HCT116 (cell line): ENCODE results near the gene RAI14. TPM values are rescaled to one million over a fixed set of nuclear protein-coding genes. Genes with fewer than 3 reads are reported as not detected.

Source experiments
- ATAC-seq: fragments of 200-7000 bp; cut with Tn5 transposase; 2 replicates; pipeline ENCODE4 v1.9.1; 2020; ENCODE audit warnings: mild to moderate bottlenecking, moderate library complexity
- BruUV-seq: library from RNA; stranded (reverse); fragments of 400-500 nt; replicated peaks from 2 replicates; lab custom pipeline; 2021; lab: Mats Ljungman, UMichigan
- CTCF ChIA-PET: fragments of 300-600 bp; sonication (Branson Sonifier 250); formaldehyde crosslinking; loops from one replicate; lab custom pipeline; 2021; ENCODE audit warnings: antibody characterized with exemption; lab: Charles Lee
- POLR2A ChIA-PET: fragments of 300-600, 350-600 bp; sonication (Branson Sonifier 250); formaldehyde crosslinking; loops from one replicate; lab custom pipeline; 2021; ENCODE audit warnings: antibody characterized with exemption; lab: Charles Lee
- RAD21 ChIA-PET, 2 experiments: fragments of 300-600 bp; sonication (Branson Sonifier 250); formaldehyde crosslinking; loops; one replicate each; lab custom pipeline; 2023; ENCODE audit warnings: low total read pairs in 2 of 2; ENCODE audit not compliant: uncharacterized antibody in 2 of 2, unreplicated experiment in 2 of 2, low non-redundant PET in 1 of 2; lab: Charles Lee
- DNase-seq: peaks from one replicate; pipeline ENCODE4 v3.0.0-alpha.2; 2010; ENCODE audit warnings: low read depth, low spot score
- H2AFZ ChIP-seq: fragments of 200-600 bp; shearing (Covaris generic), sonication (generic); 2 replicates; pipeline ENCODE4 v1.6.1; 2017; ENCODE audit warnings: low read depth, mixed run types, mixed read lengths, antibody characterized with exemption, low read length; ENCODE audit not compliant: poor library complexity, severe bottlenecking
- H3K27ac ChIP-seq: 2 replicates; pipeline ENCODE4 v1.5.1; 2012; ENCODE audit warnings: low read depth, low read length
- H3K27me3 ChIP-seq: fragments of 200-600 bp; sonication (generic); 2 replicates; pipeline ENCODE4 v1.6.1; 2016; ENCODE audit warnings: mixed run types, low read length, mixed read lengths; ENCODE audit not compliant: insufficient read depth
- H3K36me3 ChIP-seq, 2 experiments: fragments of 200-500 bp in 1 of 2; fragments of 200-600 bp in 1 of 2; sonication (Bioruptor generic) in 1 of 2; sonication (generic) in 1 of 2; 2 replicates each; pipeline versions ENCODE4 v1.5.1 to v1.6.1; 2014 to 2016; ENCODE audit warnings: low read length in 2 of 2, inconsistent platforms in 1 of 2, mixed read lengths in 1 of 2, mixed run types in 1 of 2; ENCODE audit not compliant: insufficient read depth in 2 of 2, control insufficient read depth in 1 of 2
- H3K4me1 ChIP-seq, 2 experiments: fragments of 200-600 bp in 1 of 2; sonication (generic) in 1 of 2; 2 replicates each; pipeline versions ENCODE4 v1.5.1 to v1.6.1; 2012 to 2017; ENCODE audit warnings: low read length in 2 of 2, inconsistent platforms in 1 of 2, mild to moderate bottlenecking in 1 of 2, mixed read lengths in 1 of 2, mixed run types in 1 of 2, moderate library complexity in 1 of 2; ENCODE audit not compliant: insufficient read depth in 2 of 2, control insufficient read depth in 1 of 2
- H3K4me2 ChIP-seq: fragments of 200-600 bp; sonication (generic); 2 replicates; pipeline ENCODE4 v1.6.1; 2017; ENCODE audit warnings: mixed run types, low read length, mixed read lengths
- H3K4me3 ChIP-seq, 2 experiments: fragments of 200-600 bp in 1 of 2; sonication (generic) in 1 of 2; replicated peaks in 1 of 2; 2 replicates each; pipeline ENCODE4 v1.5.1; 2011 to 2016; ENCODE audit warnings: low read length in 2 of 2, control low read depth in 1 of 2, low read depth in 1 of 2, mild to moderate bottlenecking in 1 of 2, mixed read lengths in 1 of 2, mixed run types in 1 of 2
- H3K79me2 ChIP-seq: fragments of 200-600 bp; sonication (generic); 2 replicates; pipeline ENCODE4 v1.6.1; 2017; ENCODE audit warnings: mild to moderate bottlenecking, mixed run types, low read length, moderate library complexity, mixed read lengths; ENCODE audit not compliant: insufficient read depth
- H3K9ac ChIP-seq: fragments of 200-600 bp; sonication (generic); 2 replicates; pipeline ENCODE4 v1.6.1; 2016; ENCODE audit warnings: low read length, mixed read lengths
- H3K9me2 ChIP-seq: fragments of 200-600 bp; sonication (generic), shearing (Covaris generic); 2 replicates; pipeline ENCODE4 v1.6.1; 2017; ENCODE audit warnings: mixed run types, mild to moderate bottlenecking, moderate library complexity; ENCODE audit not compliant: insufficient read depth
- H3K9me3 ChIP-seq, 2 experiments: fragments of 200-500 bp in 1 of 2; fragments of 200-600 bp in 1 of 2; sonication (Bioruptor generic) in 1 of 2; sonication (generic) in 1 of 2; 2 replicates each; pipeline ENCODE4 v1.6.1; 2014 to 2017; ENCODE audit warnings: low read length in 2 of 2, mixed read lengths in 2 of 2, inconsistent platforms in 1 of 2, low read depth in 1 of 2, mild to moderate bottlenecking in 1 of 2, mixed run types in 1 of 2, moderate library complexity in 1 of 2; ENCODE audit not compliant: control insufficient read depth in 1 of 2, insufficient read depth in 1 of 2
- H4K20me1 ChIP-seq: fragments of 200-600 bp; sonication (generic), shearing (Covaris generic); 2 replicates; pipeline ENCODE4 v1.6.1; 2017; ENCODE audit warnings: mixed run types, mild to moderate bottlenecking, moderate library complexity; ENCODE audit not compliant: insufficient read depth
- CBX3 ChIP-seq: IDR thresholded peaks from 2 replicates; pipeline ENCODE4 v1.6.1; 2012; ENCODE audit warnings: low read depth
- POLR2A ChIP-seq: IDR thresholded peaks from 2 replicates; pipeline ENCODE4 v1.7.0; 2011; ENCODE audit warnings: borderline replicate concordance; ENCODE audit not compliant: insufficient read depth, insufficient read length; ENCODE audit errors: extremely low read depth
- REST ChIP-seq: IDR thresholded peaks from 2 replicates; pipeline ENCODE4 v1.6.1; 2012; ENCODE audit warnings: low read depth
- intact Hi-C: fragments of 100-400 bp; cut with micrococcal nuclease; formaldehyde crosslinking; loops from 2 replicates; pipeline ENCODE4 v1.10.0; 2022
- total RNA-seq: library from RNA; stranded (reverse); gene quantifications from one replicate; pipeline ENCODE4 v1.2.1, GENCODE V29; 2021; ENCODE audit not compliant: unreplicated experiment
- TF ChIP-seq, protein P1 (sequence below): IDR thresholded peaks from 2 replicates; pipeline ENCODE4 v1.6.1; 2012

Gene RAI14
- total RNA-seq, 1 experiment from 2014 or later, result 47.9 TPM

GRCh38 chr5:34666392-34667080, 10.4 kb downstream of the RAI14 start:
- no peak for ATAC-seq

More at GRCh38 chr5:34666392-34667080, 10.4 kb downstream of the RAI14 start:
- Histone ChIP-seq H3K4me2 (no peak overlapping the region), H2AFZ (no peak overlapping the region), H3K9me2 (no peaks in the 10 kb centered on the region), H3K4me1 (no peaks in the 10 kb centered on the region), H3K4me3 (no peak overlapping the region), H3K79me2 (peaks cover 77% of the 10 kb centered on the region), H3K27ac (no peak overlapping the region), H3K36me3 (peaks cover 0 to 1% of the 10 kb centered on the region in 2 experiments; a peak in 2 of 4 replicates), H3K27me3 (no peaks in the 10 kb centered on the region), H3K9ac (no peak overlapping the region), H3K9me3 (no peaks in the 10 kb centered on the region)
- DNase-seq, result no peak
- intact Hi-C loops, result no loop called here
- CTCF ChIA-PET, result no interaction called here
- BruUV-seq, result no TSS peak
- RAD21 ChIA-PET, result no interaction called here
- POLR2A ChIA-PET, result no interaction called here
- no peak for TF ChIP-seq CBX3
- TF ChIP-seq POLR2A, result no peak
- TF ChIP-seq, protein P1, sequence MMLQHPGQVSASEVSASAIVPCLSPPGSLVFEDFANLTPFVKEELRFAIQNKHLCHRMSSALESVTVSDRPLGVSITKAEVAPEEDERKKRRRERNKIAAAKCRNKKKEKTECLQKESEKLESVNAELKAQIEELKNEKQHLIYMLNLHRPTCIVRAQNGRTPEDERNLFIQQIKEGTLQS, result no peak
- no peak for TF ChIP-seq REST
- TF ChIP-seq, all 23 proteins: peak for 0
- H4K20me1 ChIP-seq, result no peaks in the 10 kb centered on the region; the same call in 1 of the 2 replicates
